Psoas muscle (tissue), 8 donors: ENCODE results near the gene PHC3. TPM values are rescaled to one million over a fixed set of nuclear protein-coding genes. Genes with fewer than 3 reads are reported as not detected.

Experiments used
- ATAC-seq, 4 donors: fragments of 200-7000 bp; cut with Tn5 transposase; one replicate each; pipeline ENCODE4 v1.9.1; 2020; ENCODE audit warnings: moderate library complexity in 3 of 4, mild to moderate bottlenecking in 2 of 4
- DNase-seq, 2 donors: peaks; one replicate each; pipeline ENCODE4 v3.0.0-alpha.2; 2020
- H3K27ac ChIP-seq: fragments of 200-600 bp; one replicate; pipeline ENCODE4 v1.8.0; 2022
- H3K27me3 ChIP-seq, 3 donors: fragments of 200-600 bp in 1 of 3; one replicate each; pipeline versions ENCODE4 v1.6.1 to v1.8.0; 2013 to 2022; ENCODE audit warnings: low read length in 2 of 3, mild to moderate bottlenecking in 2 of 3, moderate library complexity in 1 of 3; ENCODE audit not compliant: insufficient read depth in 3 of 3
- H3K36me3 ChIP-seq, 2 donors: fragments of 200-600 bp in 1 of 2; one replicate each; pipeline versions ENCODE4 v1.6.1 to v1.8.0; 2013 to 2022; ENCODE audit warnings: low read depth in 1 of 2, mild to moderate bottlenecking in 1 of 2, moderate library complexity in 1 of 2; ENCODE audit not compliant: insufficient read depth in 1 of 2
- H3K4me1 ChIP-seq: fragments of 200-600 bp; one replicate; pipeline ENCODE4 v1.8.0; 2022
- H3K4me3 ChIP-seq: fragments of 200-600 bp; one replicate; pipeline ENCODE4 v1.8.0; 2022; ENCODE audit warnings: mild to moderate bottlenecking
- H3K9me3 ChIP-seq: fragments of 200-600 bp; one replicate; pipeline ENCODE4 v1.8.0; 2022
- WGBS, 3 donors: extraction: QIAGEN DNeasy Blood & Tissue Kit; methylation state at CpG; one replicate each; pipeline versions ENCODE4 v1.1.6 to v1.1.7; 2013; 5-methylcytosine and 5-hydroxymethylcytosine counted together
- intact Hi-C, 2 donors: fragments of 100-400 bp; cut with DNase I; formaldehyde crosslinking; loops; one replicate each; pipeline versions ENCODE4 v1.11.0 to v1.14.2; 2022
- polyA plus RNA-seq, 3 donors: library from polyadenylated mRNA; stranded (reverse); fragments of 200-250 nt; gene quantifications; one replicate each; pipeline ENCODE4 v1.2.3, GENCODE V29; 2013
- total RNA-seq, 4 donors: library from RNA; stranded (reverse); fragmentation: NEBNext Ultra II Directional in 2 of 4; extraction: Animal tissue kit (Norgen Biotek cat#: 25700) in 2 of 4; gene quantifications; one replicate each; pipeline versions ENCODE4 v1.2.1 to v1.2.4, GENCODE V29; 2021 to 2023
- TF ChIP-seq, protein P1 (sequence below): fragments of 200-600 bp; IDR thresholded peaks from one replicate; pipeline ENCODE4 v1.8.0; 2022; ENCODE audit warnings: antibody characterized with exemption
- donor health status: healthy with polysubstance abuse.
- donor health status: DM: no; HTN: no; CAD: no; lungs with moderate emphysema.
- donor health status: Bipolar disorder and iron deficiency.
- donor health status: healthy.
- donor health status: DM: yes; HTN: yes; CAD: no.
- donor health status: DM: no; HTN: no; CAD: no.
- donor health status: DM: no; HTN: no; CAD: no.
- donor health status: DM: yes; HTN: yes; CAD: no.

PHC3 gene
- total and polyA plus RNA-seq, 7 donors, result 4.0 to 41.7 (median 35.2) TPM

DNA sequence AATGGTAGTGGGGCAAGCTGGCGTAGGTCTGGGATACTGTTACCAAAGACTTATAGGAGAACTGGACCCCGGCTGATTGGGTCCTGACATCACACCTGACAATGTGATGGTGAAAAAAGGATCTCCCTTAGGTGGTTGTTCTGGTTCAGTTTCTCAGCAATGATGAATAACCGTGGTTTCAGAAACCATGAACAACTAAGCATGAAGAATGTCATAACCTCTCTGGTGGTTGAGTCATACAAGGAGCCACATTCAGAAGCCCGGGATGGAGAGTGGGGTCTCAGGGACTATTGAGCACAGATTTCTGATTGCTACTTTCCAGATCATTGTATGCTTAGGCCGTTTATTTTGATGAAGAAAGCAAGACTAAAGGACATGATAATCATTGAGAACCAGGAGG lies 126.3 kb downstream of the PHC3 start:
- DNase-seq (no peak), ATAC-seq (no peak)
- Histone ChIP-seq H3K4me1 (no peaks in the 10 kb centered on the region), H3K4me3 (no peak overlapping the region), H3K36me3 (no peaks in the 10 kb centered on the region), H3K9me3 (no peaks in the 10 kb centered on the region), H3K27me3 (no peaks in the 10 kb centered on the region), H3K27ac (no peak overlapping the region)
- TF ChIP-seq, protein P1, sequence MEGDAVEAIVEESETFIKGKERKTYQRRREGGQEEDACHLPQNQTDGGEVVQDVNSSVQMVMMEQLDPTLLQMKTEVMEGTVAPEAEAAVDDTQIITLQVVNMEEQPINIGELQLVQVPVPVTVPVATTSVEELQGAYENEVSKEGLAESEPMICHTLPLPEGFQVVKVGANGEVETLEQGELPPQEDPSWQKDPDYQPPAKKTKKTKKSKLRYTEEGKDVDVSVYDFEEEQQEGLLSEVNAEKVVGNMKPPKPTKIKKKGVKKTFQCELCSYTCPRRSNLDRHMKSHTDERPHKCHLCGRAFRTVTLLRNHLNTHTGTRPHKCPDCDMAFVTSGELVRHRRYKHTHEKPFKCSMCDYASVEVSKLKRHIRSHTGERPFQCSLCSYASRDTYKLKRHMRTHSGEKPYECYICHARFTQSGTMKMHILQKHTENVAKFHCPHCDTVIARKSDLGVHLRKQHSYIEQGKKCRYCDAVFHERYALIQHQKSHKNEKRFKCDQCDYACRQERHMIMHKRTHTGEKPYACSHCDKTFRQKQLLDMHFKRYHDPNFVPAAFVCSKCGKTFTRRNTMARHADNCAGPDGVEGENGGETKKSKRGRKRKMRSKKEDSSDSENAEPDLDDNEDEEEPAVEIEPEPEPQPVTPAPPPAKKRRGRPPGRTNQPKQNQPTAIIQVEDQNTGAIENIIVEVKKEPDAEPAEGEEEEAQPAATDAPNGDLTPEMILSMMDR, result no peak
- 85 to 92% (median 86%) methylated on average over 5 of the region's 5 CpGs for WGBS, 3 donors
- intact Hi-C loops, result no loop called here

DNA sequence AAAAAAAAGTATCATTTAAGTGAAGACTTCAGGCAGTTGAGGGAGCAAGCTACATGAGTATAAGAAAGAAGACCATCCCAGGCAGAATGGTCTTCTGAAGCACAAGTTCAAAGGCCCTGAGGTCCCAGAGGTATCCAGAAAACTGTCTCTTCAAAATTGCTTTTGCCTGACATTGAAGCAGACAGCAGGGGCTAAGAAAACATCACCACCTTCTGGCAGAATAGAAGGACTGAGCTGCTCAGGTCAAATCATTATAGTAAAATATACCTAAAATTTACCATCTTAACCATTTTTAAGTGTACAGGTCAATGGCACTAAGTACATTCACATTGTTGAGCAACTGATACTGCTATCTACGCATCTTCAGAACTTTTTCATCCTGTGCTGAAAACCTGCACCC lies 127.3 kb downstream of the PHC3 start:
- DNase-seq, result no peak
- H3K4me3 ChIP-seq, result no peak overlapping the region
- H3K9me3 ChIP-seq, result no peaks in the 10 kb centered on the region
- no peaks in the 10 kb centered on the region for H3K27me3 ChIP-seq
- H3K36me3 ChIP-seq, result no peaks in the 10 kb centered on the region
- 90 to 100% (median 98%) methylated on average over 1 of the region's 1 CpG for WGBS, 3 donors
- no peak overlapping the region for H3K27ac ChIP-seq
- TF ChIP-seq, protein P1, result no peak
- intact Hi-C loops, result no loop called here
- no peak for ATAC-seq
- no peaks in the 10 kb centered on the region for H3K4me1 ChIP-seq

DNA sequence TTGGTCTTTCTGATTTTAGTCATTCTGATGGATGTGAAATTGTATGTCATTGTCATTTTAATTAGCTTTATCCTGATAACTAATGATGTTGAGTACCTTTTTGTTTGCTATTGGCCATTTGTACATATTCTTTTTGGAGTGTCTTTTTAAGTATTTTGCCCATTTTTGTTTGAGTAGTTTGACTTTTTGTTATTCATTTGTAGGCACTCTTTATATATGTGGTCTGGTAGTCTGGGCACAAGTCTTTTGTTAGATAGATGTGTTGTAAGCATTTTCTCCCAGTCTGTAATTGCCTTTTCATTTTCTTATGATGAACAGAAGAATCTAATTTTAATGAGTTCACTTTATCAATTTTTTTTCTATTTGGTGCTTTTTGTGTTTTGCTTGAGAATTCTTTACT lies 129.1 kb downstream of the PHC3 start:
- no peaks in the 10 kb centered on the region for H3K4me1 ChIP-seq
- intact Hi-C loops, result no loop called here
- DNase-seq (no peak), ATAC-seq (no peak)
- H3K9me3 ChIP-seq, result no peaks in the 10 kb centered on the region
- H3K27ac ChIP-seq, result no peak overlapping the region
- no peaks in the 10 kb centered on the region for H3K27me3 ChIP-seq
- no peak overlapping the region for H3K4me3 ChIP-seq
- TF ChIP-seq, protein P1, result no peak
- no peaks in the 10 kb centered on the region for H3K36me3 ChIP-seq

DNA sequence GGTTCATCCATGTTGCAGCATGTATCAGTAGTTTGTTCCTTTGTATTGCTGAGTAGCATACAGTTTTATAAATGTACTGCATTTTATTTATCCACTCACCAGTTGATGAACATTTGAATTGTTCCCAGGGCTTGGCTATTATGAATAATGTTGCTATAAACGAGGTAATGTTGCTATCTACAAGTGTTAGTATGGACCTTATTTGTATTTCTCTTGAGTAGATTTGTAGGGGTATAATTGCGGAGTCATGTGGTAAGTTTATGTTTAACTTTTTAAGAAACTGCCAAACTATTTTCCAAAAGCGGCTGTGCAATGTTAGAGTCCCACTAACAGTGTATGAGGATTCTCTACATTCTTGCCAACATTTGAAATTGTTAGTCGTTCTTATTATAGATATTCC lies 130.8 kb downstream of the PHC3 start:
- no peak for ATAC-seq
- H3K9me3 ChIP-seq, result no peaks in the 10 kb centered on the region
- H3K36me3 ChIP-seq, result no peaks in the 10 kb centered on the region
- TF ChIP-seq, protein P1, result no peak
- no peaks in the 10 kb centered on the region for H3K27me3 ChIP-seq
- H3K4me1 ChIP-seq, result no peaks in the 10 kb centered on the region
- H3K27ac ChIP-seq, result no peak overlapping the region
- H3K4me3 ChIP-seq, result no peak overlapping the region
- intact Hi-C loops, result no loop called here
- DNase-seq, result no peak
- WGBS, 3 donors, result 90 to 92% (median 91%) methylated on average over 4 of the region's 4 CpGs
